Neuron (in vitro differentiated cells): ENCODE results near the gene MAN2A1.

ENCODE experiments used
- H2AFZ ChIP-seq: one replicate; pipeline ENCODE4 v1.6.1; 2013; ENCODE audit warnings: low read depth, mild to moderate bottlenecking, inconsistent platforms, low read length, moderate library complexity
- H3K27me3 ChIP-seq: one replicate; pipeline ENCODE4 v1.6.1; 2013; ENCODE audit warnings: low read length; ENCODE audit not compliant: insufficient read depth
- H3K36me3 ChIP-seq: one replicate; pipeline ENCODE4 v1.6.1; 2013; ENCODE audit warnings: low read length; ENCODE audit not compliant: insufficient read depth
- H3K4me1 ChIP-seq: one replicate; pipeline ENCODE4 v1.6.1; 2013; ENCODE audit warnings: low read length; ENCODE audit not compliant: insufficient read depth
- H3K4me3 ChIP-seq: 2 replicates; pipeline ENCODE4 v1.5.1; 2013; ENCODE audit warnings: mild to moderate bottlenecking, low read length, moderate library complexity
- H3K9me3 ChIP-seq: one replicate; pipeline ENCODE4 v1.6.1; 2013; ENCODE audit warnings: low read length

MAN2A1 gene

GRCh38 chr5:109701792-109702191, 12.1 kb downstream of the MAN2A1 start:
- peaks cover 4% of the 10 kb centered on the region for H3K9me3 ChIP-seq
- peaks cover 13% of the 10 kb centered on the region for H3K36me3 ChIP-seq
- H3K4me1 ChIP-seq, result no peaks in the 10 kb centered on the region
- H3K4me3 ChIP-seq, result no peak overlapping the region
- H3K27me3 ChIP-seq, result no peaks in the 10 kb centered on the region
- no peak overlapping the region for H2AFZ ChIP-seq

- no peaks in the 10 kb centered on the region for H3K4me1 ChIP-seq
- H2AFZ ChIP-seq, result no peak overlapping the region
- H3K36me3 ChIP-seq, result peaks cover 13% of the 10 kb centered on the region
- H3K9me3 ChIP-seq, result peaks cover 4% of the 10 kb centered on the region
- H3K27me3 ChIP-seq, result no peaks in the 10 kb centered on the region
- H3K4me3 ChIP-seq, result no peak overlapping the region
Observed at GRCh38 chr5:109703166-109703565, 13.4 kb downstream of the MAN2A1 start.

GRCh38 chr5:109703829-109704228, 14.1 kb downstream of the MAN2A1 start:
- H3K36me3 ChIP-seq, result peaks cover 13% of the 10 kb centered on the region
- no peaks in the 10 kb centered on the region for H3K27me3 ChIP-seq
- H3K4me3 ChIP-seq, result no peak overlapping the region

GRCh38 chr5:109704282-109704952, 14.7 kb downstream of the MAN2A1 start:
- Histone ChIP-seq H3K36me3 (peaks cover 13% of the 10 kb centered on the region), H3K27me3 (no peaks in the 10 kb centered on the region), H3K4me1 (no peaks in the 10 kb centered on the region), H3K9me3 (peaks cover 2% of the 10 kb centered on the region), H3K4me3 (no peak overlapping the region), H2AFZ (no peak overlapping the region)

More at GRCh38 chr5:109703829-109704228, 14.1 kb downstream of the MAN2A1 start:
- no peaks in the 10 kb centered on the region for H3K4me1 ChIP-seq
- H3K9me3 ChIP-seq, result peaks cover 4% of the 10 kb centered on the region
- no peak overlapping the region for H2AFZ ChIP-seq

- Histone ChIP-seq H3K4me3 (no peak overlapping the region), H3K9me3 (no peaks in the 10 kb centered on the region), H3K27me3 (no peaks in the 10 kb centered on the region), H3K4me1 (no peaks in the 10 kb centered on the region), H2AFZ (no peak overlapping the region), H3K36me3 (peaks cover 5% of the 10 kb centered on the region)
Observed at GRCh38 chr5:109705596-109705995, 15.9 kb downstream of the MAN2A1 start.

- no peak overlapping the region for H3K4me3 ChIP-seq
- H3K4me1 ChIP-seq, result no peaks in the 10 kb centered on the region
- peaks cover 5% of the 10 kb centered on the region for H3K36me3 ChIP-seq
- no peaks in the 10 kb centered on the region for H3K9me3 ChIP-seq
- no peaks in the 10 kb centered on the region for H3K27me3 ChIP-seq
- no peak overlapping the region for H2AFZ ChIP-seq
Observed at GRCh38 chr5:109706095-109706494, 16.4 kb downstream of the MAN2A1 start.

- H3K4me3 ChIP-seq, result no peak overlapping the region
- H2AFZ ChIP-seq, result no peak overlapping the region
- no peaks in the 10 kb centered on the region for H3K4me1 ChIP-seq
- H3K27me3 ChIP-seq, result no peaks in the 10 kb centered on the region
- H3K36me3 ChIP-seq, result peaks cover 5% of the 10 kb centered on the region
- no peaks in the 10 kb centered on the region for H3K9me3 ChIP-seq
Observed at GRCh38 chr5:109707531-109707930, 17.8 kb downstream of the MAN2A1 start.

GRCh38 chr5:109708813-109709212, 19.1 kb downstream of the MAN2A1 start:
- H3K4me3 ChIP-seq, result no peak overlapping the region
- no peaks in the 10 kb centered on the region for H3K27me3 ChIP-seq
- H3K9me3 ChIP-seq, result no peaks in the 10 kb centered on the region
- no peaks in the 10 kb centered on the region for H3K4me1 ChIP-seq
- no peak overlapping the region for H2AFZ ChIP-seq
- peaks cover 9% of the 10 kb centered on the region for H3K36me3 ChIP-seq

GRCh38 chr5:109709225-109709624, 19.5 kb downstream of the MAN2A1 start:
- Histone ChIP-seq H3K4me3 (no peak overlapping the region), H3K9me3 (no peaks in the 10 kb centered on the region), H3K4me1 (no peaks in the 10 kb centered on the region), H2AFZ (no peak overlapping the region), H3K36me3 (peaks cover 9% of the 10 kb centered on the region), H3K27me3 (no peaks in the 10 kb centered on the region)

- H3K27me3 ChIP-seq, result no peaks in the 10 kb centered on the region
- no peak overlapping the region for H2AFZ ChIP-seq
- peaks cover 16% of the 10 kb centered on the region for H3K36me3 ChIP-seq
- no peaks in the 10 kb centered on the region for H3K9me3 ChIP-seq
- no peaks in the 10 kb centered on the region for H3K4me1 ChIP-seq
- H3K4me3 ChIP-seq, result no peak overlapping the region
Observed at GRCh38 chr5:109711673-109712072, 21.9 kb downstream of the MAN2A1 start.

GRCh38 chr5:109713453-109713852, 23.7 kb downstream of the MAN2A1 start:
- Histone ChIP-seq H3K9me3 (no peaks in the 10 kb centered on the region), H2AFZ (no peak overlapping the region), H3K36me3 (peaks cover 29% of the 10 kb centered on the region), H3K4me3 (no peak overlapping the region), H3K27me3 (no peaks in the 10 kb centered on the region), H3K4me1 (no peaks in the 10 kb centered on the region)

- Histone ChIP-seq H3K27me3 (no peaks in the 10 kb centered on the region), H3K36me3 (peaks cover 33% of the 10 kb centered on the region), H3K4me1 (no peaks in the 10 kb centered on the region), H3K4me3 (no peak overlapping the region), H3K9me3 (no peaks in the 10 kb centered on the region), H2AFZ (no peak overlapping the region)
Observed at GRCh38 chr5:109714592-109714991, 24.9 kb downstream of the MAN2A1 start.

GRCh38 chr5:109718216-109718615, 28.5 kb downstream of the MAN2A1 start:
- Histone ChIP-seq H3K4me1 (no peaks in the 10 kb centered on the region), H3K4me3 (no peak overlapping the region), H2AFZ (no peak overlapping the region), H3K36me3 (peaks cover 38% of the 10 kb centered on the region), H3K9me3 (peaks cover 3% of the 10 kb centered on the region), H3K27me3 (no peaks in the 10 kb centered on the region)

- Histone ChIP-seq H3K4me1 (no peaks in the 10 kb centered on the region), H2AFZ (no peak overlapping the region), H3K4me3 (no peak overlapping the region), H3K9me3 (peaks cover 3% of the 10 kb centered on the region), H3K27me3 (no peaks in the 10 kb centered on the region), H3K36me3 (peaks cover 36% of the 10 kb centered on the region)
Observed at GRCh38 chr5:109718632-109719031, 28.9 kb downstream of the MAN2A1 start.
